Activated CD4-positive, alpha-beta T cell treated with anti-CD3 and anti-CD28 coated beads, Interleukin-2, amount 50 U/mL, for 24 hours (primary cell): ENCODE measurements around the gene CLEC19A.

ENCODE experiments used
- DNase-seq, 2 donors: peaks; one replicate each; pipeline ENCODE4 v3.0.0-alpha.2; 2020; ENCODE audit warnings: low read depth in 1 of 2, low spot score in 1 of 2

CLEC19A gene

GRCh38 chr16:19284207-19284606 lies 1.3 kb upstream of the CLEC19A start:
- DNase-seq = no peak

DNA sequence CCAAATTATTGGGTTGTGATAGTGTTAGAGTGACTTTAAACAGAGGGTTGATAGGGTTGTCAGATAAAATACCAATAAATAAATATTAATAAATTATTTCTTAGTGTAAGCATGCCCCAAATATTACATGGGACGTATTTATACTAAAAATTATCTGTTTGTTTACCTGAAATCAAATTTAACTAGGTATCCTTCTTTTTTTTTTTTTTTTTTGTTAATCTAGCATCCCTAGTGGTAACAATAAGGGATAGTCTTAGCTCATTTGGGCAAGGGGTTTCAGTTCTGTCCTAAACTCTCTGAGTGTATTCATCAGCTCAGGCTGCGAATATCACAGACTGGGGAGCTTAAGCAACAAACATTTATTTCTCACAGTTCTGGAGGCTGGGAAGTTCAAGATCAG lies 1.3 kb downstream of the CLEC19A start:
- DNase-seq = no peak

- DNase-seq = no peak
These were observed 1.7 kb downstream of the CLEC19A start for GRCh38 chr16:19287241-19287640.

GRCh38 chr16:19288872-19289799 lies 3.6 kb downstream of the CLEC19A start:
- DNase-seq = no peak

DNA sequence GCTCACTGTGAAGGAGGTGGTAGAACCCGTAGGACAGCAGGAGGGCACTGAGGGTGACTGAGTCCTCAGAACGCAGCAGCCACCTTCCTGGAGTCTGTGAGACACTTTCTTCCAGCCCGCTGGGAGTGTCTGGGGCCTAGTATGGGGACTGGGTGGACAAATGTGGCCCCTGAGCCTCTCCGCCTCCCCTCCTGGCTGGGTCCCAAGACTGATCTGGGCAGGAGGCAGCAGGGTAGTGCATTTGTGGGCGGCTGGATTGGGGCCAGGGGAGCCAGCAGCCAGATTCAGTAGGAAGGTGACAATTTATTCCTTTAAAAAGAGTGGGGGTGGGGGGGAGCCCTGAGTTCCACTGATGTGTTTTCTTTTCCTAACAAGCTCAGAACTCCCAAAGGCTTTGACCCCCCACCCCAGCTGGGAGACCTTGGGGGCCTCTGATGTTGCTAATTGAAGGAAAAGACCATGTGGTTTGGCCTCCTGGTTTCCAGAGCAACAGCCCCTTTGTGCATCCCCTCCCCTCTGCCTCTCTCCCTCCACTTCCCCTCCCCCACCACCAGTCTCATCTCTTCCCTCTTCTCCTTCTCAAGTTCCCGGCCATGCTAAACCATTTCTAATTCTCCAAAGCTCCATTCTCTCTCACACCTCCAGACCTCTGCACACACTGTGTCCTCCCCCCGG lies 4.4 kb downstream of the CLEC19A start:
- no peak for DNase-seq

GRCh38 chr16:19290860-19291259 lies 5.3 kb downstream of the CLEC19A start:
- DNase-seq = no peak

DNA sequence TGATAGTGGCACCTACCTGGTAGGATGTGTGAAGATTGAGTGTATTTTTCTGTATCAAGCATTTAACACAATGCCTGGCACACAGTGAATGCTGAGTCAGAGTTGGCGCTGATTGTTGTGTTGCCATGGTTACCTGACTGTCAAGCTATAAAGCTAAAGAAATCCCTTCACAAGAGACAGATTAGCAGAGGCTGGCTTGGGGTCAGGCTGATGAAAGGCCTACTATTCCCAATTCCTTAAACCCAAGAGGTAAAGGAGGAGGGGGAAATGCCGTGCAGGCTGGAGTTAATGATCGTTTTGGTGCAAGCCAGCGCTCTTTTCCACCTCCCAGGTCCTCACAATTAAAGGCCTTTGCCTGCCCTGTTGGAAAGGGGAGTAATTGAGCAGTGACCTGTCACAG lies 5.9 kb downstream of the CLEC19A start:
- no peak for DNase-seq

DNA sequence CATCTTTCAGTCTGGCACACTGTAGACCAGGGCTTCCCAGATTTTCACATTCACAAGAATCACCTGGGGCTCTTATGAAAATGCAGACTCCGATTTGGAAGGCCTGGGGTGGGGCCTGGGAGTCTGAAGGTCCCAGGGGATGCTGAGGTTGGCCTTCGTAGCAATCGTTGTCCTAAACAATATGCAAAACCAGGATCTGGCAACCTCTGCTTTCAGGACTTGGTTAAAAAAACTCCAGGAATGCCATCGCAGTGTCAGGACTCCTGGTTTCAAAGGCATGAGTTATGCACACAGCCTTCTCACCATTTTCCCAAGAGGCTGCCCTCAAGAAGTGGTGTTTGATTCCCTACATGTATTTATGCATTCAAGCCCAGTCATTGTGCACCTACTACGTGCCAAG lies 6.7 kb downstream of the CLEC19A start:
- no peak for DNase-seq

DNA sequence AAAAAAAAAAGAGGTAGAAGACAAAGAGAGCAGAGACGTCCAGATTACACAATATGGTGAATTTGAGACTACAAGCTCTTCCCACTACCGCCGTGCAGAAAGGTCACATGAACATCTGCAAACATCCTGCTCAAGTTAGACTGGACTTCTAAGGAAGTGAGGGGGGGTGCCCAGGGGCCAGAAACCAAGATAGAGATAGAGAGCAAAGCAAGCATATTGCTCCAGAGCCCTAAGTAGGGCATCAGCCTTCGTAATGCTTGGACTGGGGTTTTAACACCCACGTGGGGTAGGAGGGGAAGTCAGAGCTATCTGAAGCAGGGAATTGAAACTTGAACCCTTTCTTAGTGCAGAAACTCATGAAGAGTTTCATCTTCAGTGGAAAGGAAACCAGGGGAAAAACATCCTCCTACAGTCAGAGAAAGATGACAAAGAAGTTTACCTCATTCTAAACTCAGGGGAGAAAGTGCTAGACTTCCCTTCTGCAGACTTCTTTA lies 8.7 kb downstream of the CLEC19A start:
- DNase-seq = peak in 1 of 2 donors; percentile 21

- no peak for DNase-seq
These were observed 9.9 kb downstream of the CLEC19A start for GRCh38 chr16:19295393-19295792.

GRCh38 chr16:19297454-19297853 lies 11.9 kb downstream of the CLEC19A start:
- no peak for DNase-seq

DNA sequence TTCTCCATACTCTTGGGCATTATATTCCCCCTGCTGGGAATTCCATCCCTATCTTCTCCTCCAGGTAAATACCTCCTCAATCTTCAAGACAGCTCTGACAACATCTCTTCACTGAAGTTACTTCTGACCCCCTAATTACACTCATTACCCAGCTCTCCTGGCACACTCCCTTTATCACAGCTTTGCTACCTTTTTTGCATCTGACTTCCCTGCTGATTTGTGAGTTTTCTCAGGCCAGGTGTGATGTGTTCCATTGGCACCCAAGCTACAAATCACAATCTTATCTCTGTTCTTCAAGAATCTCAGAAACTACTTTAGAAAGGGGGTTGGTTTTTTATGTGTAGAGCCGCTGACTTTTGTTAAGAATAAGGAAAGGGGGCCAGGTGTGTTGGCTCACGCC lies 14.0 kb downstream of the CLEC19A start:
- DNase-seq = no peak

DNA sequence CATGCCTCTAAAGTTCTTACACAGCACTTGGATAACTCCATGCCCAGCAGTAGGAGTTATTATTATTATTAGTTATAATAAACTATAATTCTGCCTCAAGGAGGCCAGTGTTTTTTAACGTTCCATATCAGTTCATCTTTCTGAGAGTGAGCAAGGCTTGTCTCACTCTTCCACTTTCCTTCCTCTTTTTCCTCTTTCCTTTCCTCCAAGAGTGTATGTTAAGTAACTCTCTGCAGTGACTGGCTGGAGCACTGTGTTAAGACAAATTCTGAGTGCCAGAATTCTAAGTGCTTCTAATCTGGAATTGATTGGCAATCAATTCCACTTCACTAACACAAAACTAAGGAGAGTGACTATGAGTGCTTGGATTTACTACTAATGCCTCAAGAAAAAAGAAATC lies 16.4 kb downstream of the CLEC19A start:
- DNase-seq = no peak

DNA sequence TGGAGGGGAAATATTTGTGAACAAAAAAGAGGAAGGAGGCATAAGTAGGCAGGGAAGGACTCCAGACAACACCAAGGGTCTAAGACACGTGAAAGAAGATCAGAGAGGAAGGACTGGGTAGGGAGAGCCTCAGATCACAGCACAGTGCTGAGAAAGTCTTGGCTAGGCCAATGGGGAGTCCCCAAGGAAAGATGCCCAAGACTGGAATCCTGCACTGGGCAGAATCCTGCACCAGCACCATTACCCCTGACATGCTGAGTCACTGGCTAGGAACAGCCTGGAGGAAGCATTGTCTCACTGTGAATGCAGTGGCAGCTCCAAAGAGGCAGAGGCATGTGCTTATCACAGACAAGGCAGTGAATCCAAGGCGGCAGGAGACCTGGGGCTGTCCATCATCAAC lies 19.2 kb downstream of the CLEC19A start:
- no peak for DNase-seq

- DNase-seq = no peak
These were observed 19.9 kb downstream of the CLEC19A start for GRCh38 chr16:19305443-19305842.

DNA sequence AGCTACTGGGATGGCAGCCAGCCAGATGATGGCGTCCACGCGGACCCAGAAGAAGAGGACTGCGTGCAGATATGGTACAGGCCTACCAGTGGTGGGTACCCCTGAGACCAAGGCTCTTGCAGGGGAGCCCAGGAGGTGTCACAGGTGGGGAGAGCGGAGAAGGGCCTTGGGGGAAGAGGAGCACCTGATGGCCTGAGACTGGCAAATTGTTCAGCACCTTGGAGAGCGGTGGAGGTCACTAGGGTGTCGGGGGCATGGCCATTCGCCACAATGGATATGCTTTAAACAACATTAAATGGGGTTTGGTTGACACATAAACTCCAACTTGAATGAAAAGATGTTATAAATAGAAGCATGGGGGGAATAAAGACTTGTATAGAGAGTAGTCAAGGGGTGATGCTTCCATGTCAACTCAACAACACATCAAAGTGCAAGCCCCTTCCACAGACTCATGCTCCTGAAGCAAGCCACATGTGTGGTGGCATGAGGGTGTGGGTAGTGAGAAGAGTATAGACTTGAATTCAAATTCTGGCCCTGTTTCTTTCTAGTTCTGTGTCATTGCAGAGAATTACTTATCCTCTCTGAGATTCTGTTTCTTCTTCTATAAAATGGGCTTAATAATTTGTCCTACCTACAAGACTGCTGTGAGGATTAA lies 22.2 kb downstream of the CLEC19A start:
- DNase-seq = no peak

DNA sequence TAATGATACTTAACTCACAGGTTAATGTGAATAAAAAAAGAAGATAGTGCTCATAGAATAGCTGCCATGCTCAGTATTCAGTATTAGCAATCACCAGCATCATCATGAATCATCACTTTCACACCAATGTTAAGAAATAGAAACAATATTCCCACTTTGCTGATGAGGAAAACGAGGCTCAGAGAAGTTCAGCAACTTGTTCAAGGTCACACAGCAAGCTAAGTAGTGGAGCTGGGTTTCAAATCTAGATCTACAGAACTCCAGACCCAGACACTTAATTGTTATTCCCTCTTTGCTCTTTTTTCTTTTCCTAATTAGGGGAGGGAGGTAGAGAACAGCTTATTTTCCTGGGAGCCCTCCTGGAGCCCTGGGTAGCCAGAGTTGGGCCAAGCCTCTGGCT lies 22.9 kb downstream of the CLEC19A start:
- no peak for DNase-seq

- DNase-seq = no peak
These were observed 23.6 kb downstream of the CLEC19A start for GRCh38 chr16:19309178-19309577.

- DNase-seq = no peak
These were observed 29.3 kb downstream of the CLEC19A start for GRCh38 chr16:19314718-19315425.

- DNase-seq = no peak
These were observed 30.4 kb downstream of the CLEC19A start for GRCh38 chr16:19315889-19316433.

DNA sequence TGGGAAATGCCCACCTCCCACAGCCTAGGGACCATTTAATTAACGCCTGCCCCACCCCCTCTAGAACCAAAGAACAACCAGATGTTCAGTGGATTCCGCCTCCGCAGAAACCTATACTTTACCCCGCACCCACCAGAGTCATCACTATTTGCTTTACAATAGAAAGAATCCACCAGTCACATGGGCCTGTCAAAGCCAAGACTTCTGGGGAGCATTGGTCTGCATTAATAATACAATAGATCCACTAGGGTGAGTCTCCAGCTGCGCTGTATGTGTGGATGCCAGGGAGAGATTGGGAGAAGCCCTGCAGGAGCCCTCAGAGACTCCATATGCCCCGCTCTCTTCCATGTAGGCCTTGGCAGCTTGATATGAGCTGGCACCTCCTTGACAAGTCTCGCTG lies 31.3 kb downstream of the CLEC19A start:
- no peak for DNase-seq
